GM23338 (cell line): ENCODE data around the gene CEP170B.

ENCODE experiments used
- TF ChIP-seq, protein P1 (sequence below), 2 experiments: fragments of 200-600 bp in 1 of 2; sonication (generic) in 1 of 2; conservative IDR thresholded peaks; 2 replicates each; pipeline versions ENCODE4 v1.5.1 to v1.6.1; 2016 to 2017; ENCODE audit warnings: antibody characterized with exemption in 2 of 2, low read depth in 2 of 2, mild to moderate bottlenecking in 2 of 2, moderate library complexity in 1 of 2
- TF ChIP-seq, protein P2 (sequence below): IDR thresholded peaks from one replicate; pipeline ENCODE4 v1.6.1; 2018; ENCODE audit warnings: antibody characterized with exemption; ENCODE audit not compliant: unreplicated experiment

DNA sequence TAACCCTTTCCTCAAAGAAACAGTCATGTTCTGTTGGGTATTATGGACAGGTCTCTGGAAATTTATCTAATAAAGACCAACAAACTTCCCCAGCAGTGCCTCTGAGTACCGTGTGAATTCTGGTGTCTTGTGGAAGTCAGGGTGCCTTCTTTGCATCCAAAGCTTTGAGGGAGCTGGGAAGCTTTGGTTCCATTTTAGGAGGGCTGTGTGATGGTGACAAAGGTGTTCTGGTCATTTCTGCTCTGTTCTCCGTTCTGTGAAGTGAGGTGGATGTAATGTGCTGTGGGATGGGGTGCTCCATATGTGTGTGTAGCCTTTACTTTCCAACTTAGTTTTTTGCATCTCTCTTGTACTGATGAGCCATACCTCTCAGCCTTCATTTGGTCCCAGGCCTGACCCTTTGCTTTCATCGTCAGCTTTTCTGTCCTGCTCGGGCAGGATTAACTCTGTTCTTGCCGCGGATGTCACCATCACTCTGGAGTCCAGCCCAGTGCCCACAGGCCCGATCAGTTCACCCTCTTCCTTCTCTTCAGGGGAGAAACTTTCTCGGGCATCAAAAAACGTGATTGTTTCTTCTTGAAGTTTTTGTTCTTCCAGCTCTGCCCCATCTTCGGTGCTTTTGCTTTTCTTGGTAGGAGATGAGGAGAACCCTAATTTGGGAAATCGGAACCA, 72.8 kb downstream of the CEP170B start:
- TF ChIP-seq, protein P1, sequence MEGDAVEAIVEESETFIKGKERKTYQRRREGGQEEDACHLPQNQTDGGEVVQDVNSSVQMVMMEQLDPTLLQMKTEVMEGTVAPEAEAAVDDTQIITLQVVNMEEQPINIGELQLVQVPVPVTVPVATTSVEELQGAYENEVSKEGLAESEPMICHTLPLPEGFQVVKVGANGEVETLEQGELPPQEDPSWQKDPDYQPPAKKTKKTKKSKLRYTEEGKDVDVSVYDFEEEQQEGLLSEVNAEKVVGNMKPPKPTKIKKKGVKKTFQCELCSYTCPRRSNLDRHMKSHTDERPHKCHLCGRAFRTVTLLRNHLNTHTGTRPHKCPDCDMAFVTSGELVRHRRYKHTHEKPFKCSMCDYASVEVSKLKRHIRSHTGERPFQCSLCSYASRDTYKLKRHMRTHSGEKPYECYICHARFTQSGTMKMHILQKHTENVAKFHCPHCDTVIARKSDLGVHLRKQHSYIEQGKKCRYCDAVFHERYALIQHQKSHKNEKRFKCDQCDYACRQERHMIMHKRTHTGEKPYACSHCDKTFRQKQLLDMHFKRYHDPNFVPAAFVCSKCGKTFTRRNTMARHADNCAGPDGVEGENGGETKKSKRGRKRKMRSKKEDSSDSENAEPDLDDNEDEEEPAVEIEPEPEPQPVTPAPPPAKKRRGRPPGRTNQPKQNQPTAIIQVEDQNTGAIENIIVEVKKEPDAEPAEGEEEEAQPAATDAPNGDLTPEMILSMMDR (conservative IDR thresholded peaks at IDR 0.05; ENCODE audit: low read depth in 2 of 2), result no peak
- TF ChIP-seq, protein P2, sequence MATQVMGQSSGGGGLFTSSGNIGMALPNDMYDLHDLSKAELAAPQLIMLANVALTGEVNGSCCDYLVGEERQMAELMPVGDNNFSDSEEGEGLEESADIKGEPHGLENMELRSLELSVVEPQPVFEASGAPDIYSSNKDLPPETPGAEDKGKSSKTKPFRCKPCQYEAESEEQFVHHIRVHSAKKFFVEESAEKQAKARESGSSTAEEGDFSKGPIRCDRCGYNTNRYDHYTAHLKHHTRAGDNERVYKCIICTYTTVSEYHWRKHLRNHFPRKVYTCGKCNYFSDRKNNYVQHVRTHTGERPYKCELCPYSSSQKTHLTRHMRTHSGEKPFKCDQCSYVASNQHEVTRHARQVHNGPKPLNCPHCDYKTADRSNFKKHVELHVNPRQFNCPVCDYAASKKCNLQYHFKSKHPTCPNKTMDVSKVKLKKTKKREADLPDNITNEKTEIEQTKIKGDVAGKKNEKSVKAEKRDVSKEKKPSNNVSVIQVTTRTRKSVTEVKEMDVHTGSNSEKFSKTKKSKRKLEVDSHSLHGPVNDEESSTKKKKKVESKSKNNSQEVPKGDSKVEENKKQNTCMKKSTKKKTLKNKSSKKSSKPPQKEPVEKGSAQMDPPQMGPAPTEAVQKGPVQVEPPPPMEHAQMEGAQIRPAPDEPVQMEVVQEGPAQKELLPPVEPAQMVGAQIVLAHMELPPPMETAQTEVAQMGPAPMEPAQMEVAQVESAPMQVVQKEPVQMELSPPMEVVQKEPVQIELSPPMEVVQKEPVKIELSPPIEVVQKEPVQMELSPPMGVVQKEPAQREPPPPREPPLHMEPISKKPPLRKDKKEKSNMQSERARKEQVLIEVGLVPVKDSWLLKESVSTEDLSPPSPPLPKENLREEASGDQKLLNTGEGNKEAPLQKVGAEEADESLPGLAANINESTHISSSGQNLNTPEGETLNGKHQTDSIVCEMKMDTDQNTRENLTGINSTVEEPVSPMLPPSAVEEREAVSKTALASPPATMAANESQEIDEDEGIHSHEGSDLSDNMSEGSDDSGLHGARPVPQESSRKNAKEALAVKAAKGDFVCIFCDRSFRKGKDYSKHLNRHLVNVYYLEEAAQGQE, result no peak
